HG03571 (cell line): ENCODE results near the gene STIM1.

ENCODE experiments used
- ATAC-seq: cut with Tn5 transposase; IDR thresholded peaks from one replicate; pipeline ENCODE4 v1.9.1; 2021; ENCODE audit not compliant: unreplicated experiment

The STIM1 gene

DNA sequence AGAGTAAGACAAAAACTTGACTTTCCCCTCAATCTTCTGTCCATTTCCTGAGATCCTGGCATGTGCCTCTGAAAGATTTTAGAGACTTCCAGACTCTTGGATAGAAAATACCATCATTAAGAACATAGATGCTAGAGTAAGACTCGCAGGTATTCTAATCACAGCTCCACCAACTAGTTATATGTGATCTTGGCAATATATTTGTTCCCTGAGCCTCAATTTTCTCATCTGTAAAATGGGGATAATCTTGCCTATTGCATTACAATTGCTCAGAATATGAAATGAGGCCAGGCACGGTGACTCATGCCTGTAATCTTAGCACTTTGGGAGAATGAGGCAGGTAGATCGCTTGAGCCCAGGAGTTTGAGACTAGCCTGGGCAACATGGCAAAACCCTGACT lies 25.4 kb upstream of the STIM1 start:
- ATAC-seq: no peak

GRCh38 chr11:3830730-3831129 lies 24.7 kb upstream of the STIM1 start:
- no peak for ATAC-seq

GRCh38 chr11:3831378-3832239 lies 23.9 kb upstream of the STIM1 start:
- ATAC-seq: no peak

- ATAC-seq: no peak
These were observed 22.6 kb upstream of the STIM1 start for GRCh38 chr11:3832816-3833215.

GRCh38 chr11:3833449-3833848 lies 22.0 kb upstream of the STIM1 start:
- no peak for ATAC-seq

GRCh38 chr11:3834349-3834663 lies 21.2 kb upstream of the STIM1 start:
- no peak for ATAC-seq

GRCh38 chr11:3834664-3835461 lies 20.6 kb upstream of the STIM1 start:
- no peak for ATAC-seq

DNA sequence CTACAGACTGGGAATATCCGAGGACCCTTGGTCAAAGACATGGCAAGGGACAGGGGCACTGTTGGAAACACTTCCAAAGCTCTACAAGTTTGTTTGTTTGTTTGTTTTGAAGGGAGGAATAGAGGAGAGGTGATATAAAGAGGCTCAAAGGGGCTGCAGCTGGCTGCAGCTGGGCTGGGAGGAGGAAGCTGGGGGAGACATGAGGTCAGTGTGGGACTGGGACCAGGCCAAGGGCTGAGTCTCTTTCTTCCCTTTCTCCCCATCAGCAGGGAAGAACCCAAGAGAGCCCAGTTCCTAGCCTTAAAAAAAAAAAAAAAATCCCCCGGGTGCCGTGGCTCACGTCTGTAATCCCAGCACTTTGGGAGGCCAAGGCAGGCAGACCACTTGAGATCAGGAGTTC lies 19.7 kb upstream of the STIM1 start:
- no peak for ATAC-seq

- ATAC-seq: no peak
These were observed 18.6 kb upstream of the STIM1 start for GRCh38 chr11:3836903-3837302.

- ATAC-seq: no peak
These were observed 17.7 kb upstream of the STIM1 start for GRCh38 chr11:3837793-3838192.

DNA sequence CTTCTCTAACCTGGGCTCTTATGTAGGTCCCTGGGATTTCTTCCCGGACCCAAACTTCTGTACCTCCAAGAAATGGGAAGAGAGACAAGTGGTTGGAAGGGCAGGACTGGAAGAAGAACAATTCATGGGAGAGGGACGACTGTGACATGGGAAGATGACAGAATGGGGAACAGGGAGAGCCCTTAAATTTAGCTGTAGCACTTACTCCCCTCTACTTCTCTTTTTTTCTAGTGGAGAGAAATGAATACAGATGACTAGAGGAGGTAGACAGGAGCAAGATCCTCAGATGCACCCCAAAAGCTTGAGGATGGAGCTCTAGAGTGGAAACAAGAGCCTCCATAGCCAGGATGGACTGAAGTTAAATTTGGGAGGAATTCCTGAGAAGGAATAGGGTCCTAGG lies 17.0 kb upstream of the STIM1 start:
- ATAC-seq: no peak

GRCh38 chr11:3840004-3840869 lies 15.2 kb upstream of the STIM1 start:
- ATAC-seq: no peak

GRCh38 chr11:3840870-3841425 lies 14.5 kb upstream of the STIM1 start, which contains the start of gene RHOG:
RHOG (minus strand) TSS chr11:3840959; CDS start chr11:3828138, 12,821 bp downstream.
- ATAC-seq: peak; percentile 43

DNA sequence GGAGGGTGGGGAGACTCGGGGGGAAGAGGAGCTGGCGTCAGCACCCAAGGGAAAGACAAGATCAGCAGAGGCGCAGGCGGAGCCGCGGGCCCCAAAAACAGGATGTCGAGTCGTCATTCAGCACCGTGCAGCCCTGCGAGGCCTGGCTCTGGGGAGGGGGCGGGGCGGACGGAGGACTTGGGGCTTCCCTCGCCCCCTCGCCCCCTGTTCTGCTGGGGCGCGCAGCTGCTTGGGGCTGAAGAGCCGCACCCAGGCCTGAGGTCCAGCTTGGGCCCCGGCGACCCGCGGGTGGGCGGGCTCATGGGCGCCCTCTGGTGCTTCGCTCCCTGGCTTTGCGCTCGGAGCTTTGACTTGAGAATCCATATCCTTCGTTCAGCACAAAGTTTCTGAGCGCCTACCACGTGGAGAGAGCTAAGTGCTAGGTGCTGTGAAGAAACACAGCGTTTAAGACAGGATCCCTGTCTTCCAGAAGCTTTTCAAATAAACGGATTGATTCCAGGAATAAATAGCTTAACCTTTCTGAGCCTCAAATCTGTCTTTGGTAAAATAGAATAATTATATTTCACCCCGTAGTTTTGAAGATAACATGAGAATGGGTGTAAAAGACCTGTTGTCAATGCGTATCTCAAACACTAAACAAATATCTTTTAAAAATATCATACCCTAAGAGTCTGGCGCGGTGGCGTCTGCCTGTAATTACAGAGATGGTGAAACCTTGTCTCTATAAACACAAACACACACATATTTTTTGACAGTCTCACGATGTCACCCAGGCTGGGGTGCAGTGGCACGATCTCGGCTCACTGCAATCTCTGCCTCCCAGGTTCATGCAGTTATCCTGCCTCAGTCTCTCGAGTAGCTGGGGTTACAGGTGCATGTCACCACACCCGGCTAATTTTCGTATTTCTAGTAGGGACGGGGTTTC lies 13.8 kb upstream of the STIM1 start:
- peak; percentile 43 for ATAC-seq

DNA sequence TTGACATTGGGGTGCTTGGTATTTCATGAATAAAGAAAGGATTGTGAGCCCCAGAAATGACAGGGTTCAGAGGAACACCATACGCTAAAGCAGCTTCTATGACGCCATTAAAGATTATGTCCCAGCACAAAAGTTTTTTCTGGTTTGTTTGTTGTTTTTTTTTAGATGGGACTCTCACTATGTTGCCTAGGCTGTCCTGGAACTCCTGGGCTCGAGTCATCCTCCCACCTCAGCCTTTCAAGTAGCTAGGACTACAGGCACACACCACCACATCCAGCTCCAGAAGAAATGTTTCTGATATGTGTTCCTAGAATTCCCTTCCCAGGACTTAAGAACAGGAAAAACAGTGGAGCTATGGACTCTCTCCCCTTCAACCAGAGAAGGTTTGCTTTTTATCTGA lies 12.1 kb upstream of the STIM1 start:
- ATAC-seq: no peak

DNA sequence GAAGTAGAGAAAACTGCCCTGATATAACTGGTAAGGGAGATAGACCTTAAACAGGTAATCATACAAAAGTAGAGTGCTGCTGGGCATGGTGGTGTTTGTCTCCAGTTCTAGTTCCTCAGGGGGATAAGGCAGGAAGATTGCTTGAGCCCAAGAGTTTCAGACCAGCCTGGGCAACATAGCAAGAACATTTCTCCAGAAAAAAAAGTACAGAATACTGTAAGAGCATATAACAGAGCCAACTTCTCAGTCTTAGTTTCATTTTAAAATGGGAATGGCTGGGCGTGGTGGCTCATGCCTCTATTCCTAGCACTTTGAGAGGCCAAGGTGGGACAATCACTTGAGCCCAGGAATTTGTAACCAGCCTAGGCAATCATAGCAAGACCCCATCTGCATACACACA lies 10.2 kb upstream of the STIM1 start:
- no peak for ATAC-seq

GRCh38 chr11:3845670-3846069 lies 9.8 kb upstream of the STIM1 start:
- ATAC-seq: no peak

GRCh38 chr11:3849297-3849874 lies 6.1 kb upstream of the STIM1 start:
- no peak for ATAC-seq

DNA sequence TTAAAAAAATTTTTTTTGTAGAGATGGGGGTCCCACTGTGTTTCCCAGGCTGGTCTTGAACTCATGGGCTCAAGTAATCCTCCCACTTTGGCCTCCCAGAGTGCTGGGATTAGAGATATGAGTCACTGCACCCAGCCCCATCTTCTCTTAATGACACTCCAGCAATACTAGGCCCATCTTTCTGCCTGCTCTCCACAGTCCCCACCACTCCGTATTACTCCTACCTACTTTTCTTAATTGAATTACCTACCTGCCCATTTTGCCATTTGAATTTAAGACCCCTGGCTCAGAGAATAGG lies 2.0 kb upstream of the STIM1 start:
- ATAC-seq: no peak
